WTC11 (cell line): ENCODE data around the gene UBE2F.

ENCODE experiments used
- CBFB ChIP-seq: sonication (generic); formaldehyde crosslinking; IDR thresholded peaks from 2 replicates; pipeline ENCODE4 v1.8.1; 2022; ENCODE audit warnings: mild to moderate bottlenecking, low read depth, missing genetic modification reagents
- CTCF ChIP-seq: fragments of 200-600 bp; IDR thresholded peaks from 2 replicates; pipeline ENCODE4 v1.8.0; 2022; ENCODE audit warnings: antibody characterized with exemption
- E2F4 ChIP-seq: sonication (generic); formaldehyde crosslinking; IDR thresholded peaks from 2 replicates; pipeline ENCODE4 v1.8.1; 2022; ENCODE audit warnings: low read depth, mild to moderate bottlenecking, moderate library complexity, missing genetic modification reagents, borderline replicate concordance
- NFE2L1 ChIP-seq: sonication (generic); formaldehyde crosslinking; IDR thresholded peaks from 2 replicates; pipeline ENCODE4 v1.8.1; 2023; ENCODE audit warnings: missing genetic modification reagents
- NFYB ChIP-seq: sonication (generic); formaldehyde crosslinking; conservative IDR thresholded peaks from 2 replicates; pipeline ENCODE4 v1.8.0; 2022; ENCODE audit warnings: low read depth, missing genetic modification reagents
- NR3C1 ChIP-seq: sonication (generic); formaldehyde crosslinking; conservative IDR thresholded peaks from 2 replicates; pipeline ENCODE4 v1.8.1; 2023; ENCODE audit warnings: low read depth, mild to moderate bottlenecking, missing genetic modification reagents
- PREB ChIP-seq: sonication (generic); formaldehyde crosslinking; IDR thresholded peaks from 2 replicates; pipeline ENCODE4 v1.8.1; 2022; ENCODE audit warnings: mild to moderate bottlenecking, missing genetic modification reagents, moderate library complexity, borderline replicate concordance
- USF2 ChIP-seq: sonication (generic); formaldehyde crosslinking; IDR thresholded peaks from 2 replicates; pipeline ENCODE4 v1.8.1; 2023; ENCODE audit warnings: mild to moderate bottlenecking, missing genetic modification reagents, moderate library complexity
- ZBTB21 ChIP-seq: sonication (generic); formaldehyde crosslinking; IDR thresholded peaks from 2 replicates; pipeline ENCODE4 v1.8.1; 2023; ENCODE audit warnings: mild to moderate bottlenecking, missing genetic modification reagents, borderline replicate concordance
- ZBTB43 ChIP-seq: sonication (generic); formaldehyde crosslinking; IDR thresholded peaks from 2 replicates; pipeline ENCODE4 v1.8.1; 2023; ENCODE audit warnings: mild to moderate bottlenecking, missing genetic modification reagents
- ZNF416 ChIP-seq: fragments of 250-450 bp; sonication (Bioruptor Pico); IDR thresholded peaks from 2 replicates; pipeline ENCODE4 v1.9.0; 2021; ENCODE audit warnings: mild to moderate bottlenecking, inconsistent platforms
- TF ChIP-seq, protein P1 (sequence below): fragments of 250-450 bp; sonication (Bioruptor Pico); IDR thresholded peaks from 2 replicates; pipeline ENCODE4 v1.8.0; 2021; ENCODE audit warnings: mild to moderate bottlenecking
- TF ChIP-seq, protein P2 (sequence below): sonication (generic); formaldehyde crosslinking; conservative IDR thresholded peaks from 2 replicates; pipeline ENCODE4 v1.8.1; 2022; ENCODE audit warnings: mild to moderate bottlenecking, missing genetic modification reagents
- TF ChIP-seq, protein P3 (sequence below): sonication (generic); formaldehyde crosslinking; IDR thresholded peaks from 2 replicates; pipeline ENCODE4 v1.8.1; 2022; ENCODE audit warnings: mild to moderate bottlenecking, moderate library complexity, missing genetic modification reagents

DNA sequence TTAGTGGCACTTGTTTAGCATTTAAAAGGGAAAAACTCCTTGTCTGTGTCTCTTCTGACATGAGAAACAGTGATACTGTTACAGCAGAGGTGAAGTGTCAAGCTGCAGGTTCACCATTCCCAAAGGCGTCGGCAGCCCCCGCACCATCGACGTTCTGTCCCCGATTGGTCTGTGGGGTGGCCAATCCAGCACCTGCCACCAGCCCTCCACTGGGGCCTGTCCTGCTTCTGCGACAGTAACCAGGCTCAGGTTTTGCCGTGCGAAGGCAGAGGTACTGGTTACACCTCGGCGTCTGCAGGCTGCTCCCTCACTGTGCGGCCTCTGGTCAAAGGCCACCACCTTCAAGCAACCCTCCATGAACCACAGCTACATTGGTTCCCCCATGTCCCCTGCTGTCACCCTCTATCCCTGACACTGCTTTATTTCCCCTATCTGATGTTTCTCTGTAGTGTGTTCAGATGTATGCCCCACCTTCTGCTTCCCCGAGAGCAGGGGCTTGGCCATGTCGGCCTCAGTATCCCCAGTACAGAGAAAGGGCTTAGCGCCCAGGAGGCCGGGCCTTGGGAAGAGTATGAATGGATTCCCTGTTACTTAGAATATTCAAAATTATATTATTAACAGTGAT is 124.7 kb downstream of the UBE2F start:
- TF ChIP-seq CTCF (no peak), E2F4 (CRISPR knock-in tag) (no peak), NFYB (CRISPR knock-in tag) (no peak), PREB (CRISPR knock-in tag) (no peak), CBFB (CRISPR knock-in tag) (no peak), NFE2L1 (CRISPR knock-in tag) (no peak), ZBTB43 (CRISPR knock-in tag) (no peak), USF2 (CRISPR knock-in tag) (no peak), ZNF416 (CRISPR knock-in tag) (no peak), NR3C1 (CRISPR knock-in tag) (no peak), ZBTB21 (CRISPR knock-in tag) (no peak)
- TF ChIP-seq, protein P1, sequence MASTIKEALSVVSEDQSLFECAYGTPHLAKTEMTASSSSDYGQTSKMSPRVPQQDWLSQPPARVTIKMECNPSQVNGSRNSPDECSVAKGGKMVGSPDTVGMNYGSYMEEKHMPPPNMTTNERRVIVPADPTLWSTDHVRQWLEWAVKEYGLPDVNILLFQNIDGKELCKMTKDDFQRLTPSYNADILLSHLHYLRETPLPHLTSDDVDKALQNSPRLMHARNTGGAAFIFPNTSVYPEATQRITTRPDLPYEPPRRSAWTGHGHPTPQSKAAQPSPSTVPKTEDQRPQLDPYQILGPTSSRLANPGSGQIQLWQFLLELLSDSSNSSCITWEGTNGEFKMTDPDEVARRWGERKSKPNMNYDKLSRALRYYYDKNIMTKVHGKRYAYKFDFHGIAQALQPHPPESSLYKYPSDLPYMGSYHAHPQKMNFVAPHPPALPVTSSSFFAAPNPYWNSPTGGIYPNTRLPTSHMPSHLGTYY (CRISPR knock-in tag), result no peak
- TF ChIP-seq, protein P2, sequence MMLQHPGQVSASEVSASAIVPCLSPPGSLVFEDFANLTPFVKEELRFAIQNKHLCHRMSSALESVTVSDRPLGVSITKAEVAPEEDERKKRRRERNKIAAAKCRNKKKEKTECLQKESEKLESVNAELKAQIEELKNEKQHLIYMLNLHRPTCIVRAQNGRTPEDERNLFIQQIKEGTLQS, result no peak
- TF ChIP-seq, protein P3, sequence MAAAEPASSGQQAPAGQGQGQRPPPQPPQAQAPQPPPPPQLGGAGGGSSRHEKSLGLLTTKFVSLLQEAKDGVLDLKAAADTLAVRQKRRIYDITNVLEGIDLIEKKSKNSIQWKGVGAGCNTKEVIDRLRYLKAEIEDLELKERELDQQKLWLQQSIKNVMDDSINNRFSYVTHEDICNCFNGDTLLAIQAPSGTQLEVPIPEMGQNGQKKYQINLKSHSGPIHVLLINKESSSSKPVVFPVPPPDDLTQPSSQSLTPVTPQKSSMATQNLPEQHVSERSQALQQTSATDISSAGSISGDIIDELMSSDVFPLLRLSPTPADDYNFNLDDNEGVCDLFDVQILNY (CRISPR knock-in tag), result no peak
